ENCODE results near the gene TP53INP2. TPM values are rescaled to one million over a fixed set of nuclear protein-coding genes. Genes with fewer than 3 reads are reported as not detected.

Gene TP53INP2
- total and polyA plus RNA-seq, 2 of the 8 experiments (the other 6 are each of a cell fraction or from before 2014, with no cell fraction given), result 2.4 to 4.8 TPM

- ChIA-PET CTCF (ENCODE audit: partially characterized antibody) (interaction anchor here (0.8 to 1.9 kb wide), 4 partner anchors 12 to 57 kb away, joined by 3 to 8 read pairs (median 4); no protein-coding TSS in a partner anchor), POLR2A (ENCODE audit: partially characterized antibody) (interaction anchor here (1.0 kb wide), 1 partner anchor 10 kb away, joined by 3 read pairs; no protein-coding TSS in a partner anchor)
- no peaks in the 10 kb centered on the region for H3K9me3 ChIP-seq (ENCODE audit: insufficient read depth in 2 of 2, low read depth in 1 of 2, low read length in 1 of 2)
- H3K4me1 ChIP-seq (replicated peaks in 1 of 4; ENCODE audit: control insufficient read depth in 3 of 4, insufficient read depth in 4 of 4, low read length in 3 of 4), result peaks cover 0 to 4% (median 1%) of the 10 kb centered on the region in 4 experiments; a peak in 3 of 7 replicates
- H4K8ac ChIP-seq (ENCODE audit: extremely low read depth, insufficient read depth, low read length), result no peak overlapping the region
- no peaks in the 10 kb centered on the region for H3K36me3 ChIP-seq (ENCODE audit: control insufficient read depth in 2 of 4, insufficient read depth in 4 of 4, low read length in 3 of 4)
- no peak overlapping the region for H3K56ac ChIP-seq (replicated peaks; ENCODE audit: insufficient read length, low read depth, low read length)
- no peak overlapping the region for H2BK15ac ChIP-seq (ENCODE audit: low read length)
- H3K79me1 ChIP-seq (ENCODE audit: low read depth, low read length), result no peaks in the 10 kb centered on the region
- no peak overlapping the region for H4K91ac ChIP-seq (replicated peaks; ENCODE audit: insufficient read length, low read length)
- H3K18ac ChIP-seq (ENCODE audit: extremely low read depth, low read length), result no peak overlapping the region
- H3K4me3 ChIP-seq (ENCODE audit: extremely low read depth in 1 of 4, insufficient read depth in 2 of 4, low read depth in 3 of 4, low read length in 4 of 4), result no peak overlapping the region
- no peak overlapping the region for H3K4me2 ChIP-seq (ENCODE audit: insufficient read depth in 1 of 2, low read depth in 2 of 2, low read length in 2 of 2)
- H3K27me3 ChIP-seq (replicated peaks in 1 of 4; ENCODE audit: control insufficient read depth in 3 of 4, extremely low read depth in 1 of 4, insufficient read depth in 3 of 4, low read length in 3 of 4), result peaks cover 9 to 28% (median 21%) of the 10 kb centered on the region in 4 experiments
- WGBS, 2 experiments (ENCODE audit: extremely low coverage in 1 of 2, insufficient coverage in 1 of 2, insufficient read length in 1 of 2, insufficient replicate concordance in 2 of 2, low coverage in 1 of 2, low lambda C conversion rate in 2 of 2, missing lambda C conversion rate in 1 of 2), result 85% methylated on average over 5 of the region's 5 CpGs; no CpG with 5 or more reads in 1 of the 2 experiments
- no peak for DNase-seq (ENCODE audit: low read depth in 1 of 2, low spot score in 2 of 2)
- no peak for FAIRE-seq
- H2AFZ ChIP-seq (ENCODE audit: low read length), result no peak overlapping the region
- H3K9ac ChIP-seq (replicated peaks in 1 of 4; ENCODE audit: extremely low read depth in 1 of 4, low read depth in 3 of 4, low read length in 3 of 4), result no peak overlapping the region
- H3K79me2 ChIP-seq (ENCODE audit: control insufficient read depth in 1 of 2, insufficient read depth in 2 of 2, low read length in 2 of 2), result no peaks in the 10 kb centered on the region
- no peak overlapping the region for H4K5ac ChIP-seq (ENCODE audit: insufficient read length, low read depth, low read length)
- no peak overlapping the region for H3K23ac ChIP-seq (ENCODE audit: insufficient read length)
- no peak overlapping the region for H3K14ac ChIP-seq (ENCODE audit: insufficient read length)
- H2BK5ac ChIP-seq (ENCODE audit: low read depth, low read length), result no peak overlapping the region
- H2BK12ac ChIP-seq (ENCODE audit: low read depth, low read length), result no peak overlapping the region
- peaks cover 12% of the 10 kb centered on the region; the same call in 1 of the 2 replicates for H3K23me2 ChIP-seq (ENCODE audit: low read depth, low read length)
- H2BK120ac ChIP-seq (replicated peaks; ENCODE audit: low read depth, low read length), result no peak overlapping the region
- H2BK20ac ChIP-seq (ENCODE audit: low read length), result no peak overlapping the region
- H3K4ac ChIP-seq (replicated peaks; ENCODE audit: insufficient read length, low read depth, low read length), result no peak overlapping the region
- H2AK5ac ChIP-seq (ENCODE audit: low read depth, low read length), result no peak overlapping the region
- no peak overlapping the region for H3K27ac ChIP-seq (ENCODE audit: low read depth, low read length)
- peaks cover 0 to 8% of the 10 kb centered on the region in 2 experiments for H4K20me1 ChIP-seq (replicated peaks in 1 of 2; ENCODE audit: control insufficient read depth in 1 of 2, insufficient read depth in 2 of 2, low read length in 2 of 2)
- no peak for TF ChIP-seq RNF2 (IDR thresholded peaks at IDR 0.05; ENCODE audit: borderline replicate concordance, low read depth, low read length, missing control alignments, poor library complexity, severe bottlenecking)
- TF ChIP-seq TAF1 (IDR thresholded peaks at IDR 0.05; ENCODE audit: low read depth, low read length), result no peak
- no peak for TF ChIP-seq GTF2F1 (IDR thresholded peaks at IDR 0.05; ENCODE audit: borderline replicate concordance, low read depth, low read length)
- TF ChIP-seq MAFK (IDR thresholded peaks at IDR 0.05; ENCODE audit: low read depth, low read length), result no peak
- no peak for TF ChIP-seq POU5F1 (IDR thresholded peaks at IDR 0.05; ENCODE audit: low read depth, low read length)
- no peak for TF ChIP-seq SIN3A (conservative IDR thresholded peaks at IDR 0.05 in 1 of 2, IDR thresholded peaks at IDR 0.05 in 1 of 2; ENCODE audit: low read depth in 1 of 2, low read length in 2 of 2)
- no peak for TF ChIP-seq EZH2 (IDR thresholded peaks at IDR 0.05; ENCODE audit: low read depth, low read length, severe bottlenecking)
- no peak for TF ChIP-seq SP4 (IDR thresholded peaks at IDR 0.05; ENCODE audit: low read length)
- no peak for TF ChIP-seq RFX5 (IDR thresholded peaks at IDR 0.05; ENCODE audit: borderline replicate concordance, low read depth, low read length)
- no peak for TF ChIP-seq BRCA1 (IDR thresholded peaks at IDR 0.05; ENCODE audit: low read depth, low read length)
- no peak for TF ChIP-seq BCL11A (IDR thresholded peaks at IDR 0.05; ENCODE audit: low read depth in 2 of 2, low read length in 2 of 2)
- no peak for TF ChIP-seq E2F6 (IDR thresholded peaks at IDR 0.05)
These were observed 8.5 kb downstream of the TP53INP2 start for GRCh38 chr20:34712525-34713192.
